ENCODE measurements around the gene SUCLG2. TPM values are rescaled to one million over a fixed set of nuclear protein-coding genes. Genes with fewer than 3 reads are reported as not detected.

The SUCLG2 gene
- total RNA-seq, 2 experiments from 2014 or later, result 28.3 to 44.7 TPM

DNA sequence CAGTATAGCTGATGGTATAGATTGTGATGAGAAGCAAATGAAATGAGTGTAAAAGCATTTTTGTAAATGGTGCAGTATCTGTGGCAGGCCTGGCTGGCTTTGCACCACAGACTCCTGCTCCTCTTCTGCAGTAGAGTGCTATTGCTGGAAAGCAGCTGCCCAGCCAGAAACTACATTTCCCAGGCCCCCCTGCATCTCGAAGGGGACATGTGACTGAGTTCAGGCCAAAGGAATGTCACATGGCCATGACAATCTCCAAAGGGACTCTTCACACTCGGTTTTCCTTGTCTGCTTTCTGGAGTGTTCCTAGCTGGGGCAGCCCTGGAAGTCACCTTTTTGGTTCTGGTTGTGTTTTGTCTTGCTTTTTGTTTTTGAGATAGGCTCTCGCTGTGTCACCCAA lies 277.1 kb downstream of the SUCLG2 start:
- Histone ChIP-seq H4K20me1 (ENCODE audit: insufficient read depth, low read length) (no peaks in the 10 kb centered on the region), H3K9me2 (ENCODE audit: insufficient read depth, low read length) (no peaks in the 10 kb centered on the region), H3K9me3 (ENCODE audit: low read length) (no peaks in the 10 kb centered on the region), H3K79me2 (ENCODE audit: insufficient read depth, low read depth, low read length) (no peaks in the 10 kb centered on the region), H3K36me3 (ENCODE audit: insufficient read depth, low read length) (no peaks in the 10 kb centered on the region), H3K4me2 (ENCODE audit: low read length) (no peak overlapping the region), H3K4me1 (ENCODE audit: insufficient read depth, low read length, poor library complexity, severe bottlenecking) (no peaks in the 10 kb centered on the region), H2AFZ (ENCODE audit: low read length) (no peak overlapping the region), H3K4me3 (ENCODE audit: low read depth, low read length, poor library complexity, severe bottlenecking) (no peak overlapping the region), H3K27ac (ENCODE audit: low read depth, low read length, poor library complexity, severe bottlenecking) (no peak overlapping the region)
- intact Hi-C loops (cut with micrococcal nuclease; ENCODE audit: unreplicated experiment), result no loop called here
- ChIA-PET CTCF (ENCODE audit: unreplicated experiment) (no interaction called here), POLR2A (interaction anchor here (0.6 to 1.0 kb wide), 2 partner anchors 76 to 129 kb away, joined by 3 read pairs; no protein-coding TSS in a partner anchor)
- BruUV-seq (replicated peaks), result no TSS peak
- TF ChIP-seq, protein P1, sequence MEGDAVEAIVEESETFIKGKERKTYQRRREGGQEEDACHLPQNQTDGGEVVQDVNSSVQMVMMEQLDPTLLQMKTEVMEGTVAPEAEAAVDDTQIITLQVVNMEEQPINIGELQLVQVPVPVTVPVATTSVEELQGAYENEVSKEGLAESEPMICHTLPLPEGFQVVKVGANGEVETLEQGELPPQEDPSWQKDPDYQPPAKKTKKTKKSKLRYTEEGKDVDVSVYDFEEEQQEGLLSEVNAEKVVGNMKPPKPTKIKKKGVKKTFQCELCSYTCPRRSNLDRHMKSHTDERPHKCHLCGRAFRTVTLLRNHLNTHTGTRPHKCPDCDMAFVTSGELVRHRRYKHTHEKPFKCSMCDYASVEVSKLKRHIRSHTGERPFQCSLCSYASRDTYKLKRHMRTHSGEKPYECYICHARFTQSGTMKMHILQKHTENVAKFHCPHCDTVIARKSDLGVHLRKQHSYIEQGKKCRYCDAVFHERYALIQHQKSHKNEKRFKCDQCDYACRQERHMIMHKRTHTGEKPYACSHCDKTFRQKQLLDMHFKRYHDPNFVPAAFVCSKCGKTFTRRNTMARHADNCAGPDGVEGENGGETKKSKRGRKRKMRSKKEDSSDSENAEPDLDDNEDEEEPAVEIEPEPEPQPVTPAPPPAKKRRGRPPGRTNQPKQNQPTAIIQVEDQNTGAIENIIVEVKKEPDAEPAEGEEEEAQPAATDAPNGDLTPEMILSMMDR (conservative IDR thresholded peaks at IDR 0.05; ENCODE audit: low read length), result no peak
- TF ChIP-seq EZH2phosphoT487 (IDR thresholded peaks at IDR 0.05; ENCODE audit: borderline replicate concordance, low read depth, low read length), result no peak
- no peak for DNase-seq (ENCODE audit: low spot score)

DNA sequence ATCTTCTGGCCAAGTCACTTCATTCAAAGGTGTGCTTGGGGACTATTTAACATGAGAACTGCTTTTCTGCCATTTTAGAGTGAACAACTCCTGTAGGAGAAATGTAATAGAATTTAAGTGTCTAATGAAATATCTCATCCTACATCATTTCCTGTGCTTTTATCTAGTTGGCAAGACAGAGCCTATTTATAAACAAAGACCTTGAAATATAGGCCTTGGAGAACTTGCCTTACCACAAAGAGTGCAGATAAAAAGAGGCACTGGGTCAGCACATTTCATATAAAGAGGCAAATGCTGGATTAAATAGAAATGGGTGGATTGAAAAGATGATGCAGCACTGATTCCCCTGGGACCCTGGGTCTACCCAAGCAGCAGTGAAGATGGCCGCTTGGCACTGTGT lies 278.0 kb downstream of the SUCLG2 start:
- ChIA-PET POLR2A (interaction anchor here (1.0 kb wide), 1 partner anchor 21 kb away, joined by 4 read pairs; no protein-coding TSS in a partner anchor), CTCF (ENCODE audit: unreplicated experiment) (no interaction called here)
- Histone ChIP-seq H3K36me3 (ENCODE audit: insufficient read depth, low read length) (no peaks in the 10 kb centered on the region), H3K4me2 (ENCODE audit: low read length) (no peak overlapping the region), H3K9me3 (ENCODE audit: low read length) (no peaks in the 10 kb centered on the region), H4K20me1 (ENCODE audit: insufficient read depth, low read length) (no peaks in the 10 kb centered on the region), H3K9me2 (ENCODE audit: insufficient read depth, low read length) (no peaks in the 10 kb centered on the region), H2AFZ (ENCODE audit: low read length) (no peak overlapping the region), H3K79me2 (ENCODE audit: insufficient read depth, low read depth, low read length) (no peaks in the 10 kb centered on the region), H3K4me3 (ENCODE audit: low read depth, low read length, poor library complexity, severe bottlenecking) (no peak overlapping the region), H3K27ac (ENCODE audit: low read depth, low read length, poor library complexity, severe bottlenecking) (no peak overlapping the region), H3K4me1 (ENCODE audit: insufficient read depth, low read length, poor library complexity, severe bottlenecking) (no peaks in the 10 kb centered on the region)
- intact Hi-C loops (cut with micrococcal nuclease; ENCODE audit: unreplicated experiment), result no loop called here
- TF ChIP-seq, protein P1 (conservative IDR thresholded peaks at IDR 0.05; ENCODE audit: low read length), result no peak
- TF ChIP-seq EZH2phosphoT487 (IDR thresholded peaks at IDR 0.05; ENCODE audit: borderline replicate concordance, low read depth, low read length), result no peak
- no TSS peak for BruUV-seq (replicated peaks)
- no peak for DNase-seq (ENCODE audit: low spot score)

DNA sequence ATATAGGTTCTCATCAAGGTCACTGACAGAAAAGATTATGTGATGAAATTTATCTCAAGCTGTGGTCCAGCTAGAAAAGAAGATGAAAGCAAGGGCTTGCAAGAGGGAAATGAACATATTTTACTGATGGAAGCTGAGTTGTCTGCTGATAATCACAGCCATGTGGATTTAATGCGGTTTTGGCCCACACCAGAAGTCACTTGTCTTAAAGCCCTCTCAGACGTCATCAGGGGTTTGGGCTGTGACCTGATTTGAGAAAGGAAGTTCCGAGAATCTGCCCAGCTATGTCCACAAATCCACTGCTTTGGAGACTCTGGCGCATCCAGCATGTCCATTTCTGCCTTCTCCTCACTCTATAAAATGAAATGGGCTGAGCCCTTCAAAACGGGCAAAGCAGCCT lies 278.4 kb downstream of the SUCLG2 start:
- Histone ChIP-seq H3K4me3 (ENCODE audit: low read depth, low read length, poor library complexity, severe bottlenecking) (no peak overlapping the region), H4K20me1 (ENCODE audit: insufficient read depth, low read length) (no peaks in the 10 kb centered on the region), H2AFZ (ENCODE audit: low read length) (no peak overlapping the region), H3K9me2 (ENCODE audit: insufficient read depth, low read length) (no peaks in the 10 kb centered on the region), H3K9me3 (ENCODE audit: low read length) (no peaks in the 10 kb centered on the region), H3K79me2 (ENCODE audit: insufficient read depth, low read depth, low read length) (no peaks in the 10 kb centered on the region), H3K4me1 (ENCODE audit: insufficient read depth, low read length, poor library complexity, severe bottlenecking) (no peaks in the 10 kb centered on the region), H3K27ac (ENCODE audit: low read depth, low read length, poor library complexity, severe bottlenecking) (no peak overlapping the region), H3K4me2 (ENCODE audit: low read length) (no peak overlapping the region), H3K36me3 (ENCODE audit: insufficient read depth, low read length) (no peaks in the 10 kb centered on the region)
- CTCF ChIA-PET (ENCODE audit: unreplicated experiment), result no interaction called here
- BruUV-seq (replicated peaks), result no TSS peak
- no peak for DNase-seq (ENCODE audit: low spot score)
- POLR2A ChIA-PET, result interaction anchor here (1.0 kb wide), 1 partner anchor 20 kb away, joined by 4 read pairs; no protein-coding TSS in a partner anchor
- intact Hi-C loops (cut with micrococcal nuclease; ENCODE audit: unreplicated experiment), result no loop called here
- TF ChIP-seq, protein P1 (conservative IDR thresholded peaks at IDR 0.05; ENCODE audit: low read length), result no peak
- TF ChIP-seq EZH2phosphoT487 (IDR thresholded peaks at IDR 0.05; ENCODE audit: borderline replicate concordance, low read depth, low read length), result no peak

Measured in OCI-LY7 (cell line).